Suppressor macrophage (primary cell): ENCODE results near the gene DMGDH.

Source experiments
- DNase-seq, 4 experiments: peaks; one replicate each; pipeline ENCODE4 v3.0.0-alpha.2; 2020 to 2022
- total RNA-seq, 17 experiments: gene quantifications; one replicate each; lab custom pipeline; 2026; ENCODE audit warnings: mixed read lengths in 6 of 17, inconsistent platforms in 3 of 17; lab: John Stamatoyannopoulos, UW

DMGDH gene
- total RNA-seq, result 0 to 3.2 (median 0.05) reads per million in 17 experiments

DNA sequence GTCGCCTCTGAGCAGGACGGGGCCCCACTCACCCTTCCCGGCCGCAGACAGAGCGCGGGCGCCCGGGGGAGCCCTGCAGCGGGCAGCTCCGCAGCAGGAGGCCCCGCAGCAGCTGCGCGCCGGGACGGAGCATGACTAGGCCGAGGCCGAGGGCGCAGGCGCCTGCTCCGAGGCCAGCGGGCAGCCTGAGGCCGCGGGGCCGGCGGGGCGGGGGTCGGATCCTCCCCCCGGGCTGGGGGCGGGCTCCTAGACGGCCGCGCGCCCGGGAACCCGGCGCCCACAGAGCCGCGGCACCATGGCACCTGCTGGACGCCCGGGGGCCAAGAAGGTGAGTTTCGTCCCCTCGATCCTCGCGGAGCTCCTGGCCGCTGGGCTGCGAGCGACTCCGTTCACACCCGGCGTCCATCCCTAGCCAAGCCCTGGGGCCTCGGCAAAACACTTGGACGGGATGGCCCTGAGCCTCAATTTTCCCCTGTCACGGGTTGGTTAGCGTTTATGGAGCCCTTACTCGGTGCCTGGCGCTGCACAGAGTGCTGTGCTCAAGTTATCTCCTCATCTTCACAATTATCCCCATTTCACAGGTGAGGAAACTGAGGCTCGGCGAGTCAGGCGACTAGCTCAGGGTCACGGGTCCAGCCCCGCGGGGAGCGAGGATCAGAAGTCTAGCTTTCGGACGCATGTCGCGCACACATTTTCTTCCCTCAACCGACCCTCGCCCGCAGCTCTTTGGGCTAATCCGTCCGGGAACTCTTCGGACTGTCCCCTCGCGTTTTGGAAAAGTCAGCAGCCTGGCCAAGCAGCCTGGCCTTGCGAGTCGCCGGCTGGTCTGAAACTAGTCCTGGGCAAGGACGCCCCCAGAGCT lies at the start of gene DMGDH, which contains the start of gene BHMT2:
DMGDH (minus strand) TSS at position 187 of the 862 bp plus-strand sequence; CDS start at position 133, 54 bp downstream.
BHMT2 (plus strand) TSS at position 280 of the 862 bp plus-strand sequence; CDS start at position 296, 16 bp downstream.
- DNase-seq, result peak in 3 of 4 experiments; percentile 4 to 36 (median 17)

DNA sequence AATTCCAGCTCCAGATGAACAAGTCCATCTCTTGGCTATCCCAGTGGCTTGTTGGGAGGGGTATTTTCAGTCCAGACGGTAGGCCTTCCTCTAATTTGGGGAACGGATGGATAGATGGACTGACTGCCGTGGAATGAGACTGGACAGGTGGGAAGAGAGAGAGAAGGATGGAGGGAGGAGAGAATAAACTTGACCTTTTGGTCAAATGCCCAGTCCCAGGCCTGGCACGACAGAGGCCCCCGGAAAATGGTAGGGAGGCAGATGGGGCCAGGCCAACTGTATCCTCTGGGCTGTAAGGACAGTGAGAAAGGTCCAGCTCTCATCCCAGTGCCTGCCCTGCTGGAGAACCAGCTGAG lies 43.2 kb upstream of the DMGDH start:
- DNase-seq, result no peak

DNA sequence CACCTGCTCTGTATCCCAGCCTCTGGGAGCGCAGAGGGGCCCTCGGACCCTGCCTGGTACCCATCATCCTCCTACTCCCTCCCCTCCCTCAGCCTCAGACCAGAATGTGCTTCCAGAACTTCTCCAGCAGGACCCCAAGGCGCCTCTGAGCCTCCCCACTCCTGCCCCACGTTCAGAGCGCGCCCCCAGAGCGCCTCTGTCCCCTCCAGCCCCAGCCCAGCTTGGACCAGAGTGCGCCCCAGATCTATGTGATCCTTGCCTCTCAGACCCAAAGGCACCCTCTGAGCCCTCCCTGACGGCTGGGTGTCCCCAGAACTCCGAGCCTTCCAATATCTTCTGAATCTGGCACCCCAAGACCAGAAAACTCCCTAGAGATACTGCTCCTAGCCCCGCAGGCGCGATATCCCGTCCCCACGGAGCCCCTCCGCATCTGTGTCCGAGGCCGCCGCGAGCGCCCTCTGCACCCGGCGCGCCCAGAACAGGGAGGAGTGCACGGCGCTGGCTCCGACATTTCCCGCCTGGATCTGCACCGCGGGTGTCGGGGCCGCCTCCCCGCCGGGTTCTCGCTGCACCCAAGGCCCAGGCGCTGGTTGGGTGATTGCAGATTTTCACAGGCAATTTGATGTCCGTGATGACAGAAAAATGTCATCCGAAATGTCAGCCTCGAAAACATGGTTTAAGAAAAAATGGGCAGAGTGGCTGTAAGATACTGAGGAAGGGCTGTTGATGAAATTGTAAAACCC lies 42.7 kb upstream of the DMGDH start:
- DNase-seq, result peak in 1 of 4 experiments; percentile 12

DNA sequence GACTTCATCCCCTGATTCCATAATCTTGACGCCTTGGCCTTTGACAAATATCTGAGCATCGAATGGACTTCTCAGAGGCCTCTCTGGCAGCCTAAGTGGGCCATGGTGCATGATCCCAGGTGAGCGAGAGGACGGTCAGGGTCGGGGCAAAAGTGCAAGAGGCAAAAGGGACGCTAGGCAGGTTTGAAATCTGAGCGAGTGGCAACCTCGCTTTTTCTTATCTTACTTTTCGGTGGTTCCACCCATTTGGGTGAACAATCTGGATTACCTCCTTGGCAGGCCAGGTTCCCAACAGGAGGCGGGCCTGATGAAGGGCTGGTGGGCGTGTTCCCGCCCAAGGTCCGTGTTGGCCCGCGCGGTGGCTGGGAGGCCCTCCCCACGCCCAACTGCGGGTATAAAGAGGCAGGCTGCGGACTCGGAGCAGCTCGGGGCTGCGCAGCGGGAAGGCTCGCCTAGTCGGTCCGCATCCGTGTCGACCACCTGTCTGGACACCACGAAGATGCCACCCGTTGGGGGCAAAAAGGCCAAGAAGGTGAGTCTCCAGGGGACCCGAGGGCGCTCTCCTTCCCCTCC lies 42.0 kb upstream of the DMGDH start, which contains the start of gene BHMT:
BHMT (plus strand) TSS at position 423 of the 573 bp plus-strand sequence; CDS start at position 500, 77 bp downstream.
- DNase-seq, result no peak

DNA sequence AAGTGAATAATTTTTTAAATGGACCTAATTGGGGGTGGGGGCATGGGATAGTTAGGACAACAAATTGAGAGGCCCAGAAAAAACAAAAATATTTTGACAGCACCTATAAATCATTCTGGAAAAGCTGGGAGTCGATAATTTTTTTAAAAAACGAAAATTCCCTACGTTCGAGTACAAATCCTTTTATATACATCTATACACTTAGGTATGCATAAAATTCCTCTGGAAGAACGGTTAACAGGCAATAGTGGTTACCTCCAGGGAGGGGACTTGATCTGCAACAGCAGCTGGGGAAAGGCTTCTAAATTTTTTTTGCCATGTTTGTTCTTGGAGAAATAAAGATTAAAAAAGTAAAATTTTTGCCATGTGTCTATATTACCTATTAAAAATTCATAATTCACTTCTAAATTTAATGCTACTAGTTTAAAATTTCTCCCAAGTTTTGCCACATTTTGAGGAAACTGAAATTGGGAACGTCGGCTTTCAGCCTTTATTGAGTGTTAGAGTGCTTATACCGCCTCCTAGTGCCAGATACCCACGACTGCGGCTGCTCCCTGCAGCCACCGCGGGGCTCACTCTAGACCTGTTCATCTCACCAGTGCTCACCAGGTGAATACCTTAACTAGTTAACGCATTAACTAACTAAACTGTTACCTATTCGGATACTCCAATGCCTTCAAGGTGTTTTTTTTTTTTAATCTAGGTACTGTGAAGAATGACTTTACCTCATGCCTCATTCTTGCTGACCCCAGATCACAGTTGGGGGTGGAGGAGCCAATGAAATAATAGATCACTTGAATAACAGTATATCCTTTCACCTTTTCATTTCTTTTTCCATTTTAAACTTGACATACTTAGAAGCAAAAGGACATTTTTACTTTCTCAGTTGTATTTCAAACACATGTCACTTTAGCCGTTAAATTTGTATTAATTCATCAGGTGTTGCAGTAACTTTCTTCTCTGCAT lies 40.3 kb upstream of the DMGDH start:
- peak; percentile 62 to 81 (median 70) for DNase-seq

DNA sequence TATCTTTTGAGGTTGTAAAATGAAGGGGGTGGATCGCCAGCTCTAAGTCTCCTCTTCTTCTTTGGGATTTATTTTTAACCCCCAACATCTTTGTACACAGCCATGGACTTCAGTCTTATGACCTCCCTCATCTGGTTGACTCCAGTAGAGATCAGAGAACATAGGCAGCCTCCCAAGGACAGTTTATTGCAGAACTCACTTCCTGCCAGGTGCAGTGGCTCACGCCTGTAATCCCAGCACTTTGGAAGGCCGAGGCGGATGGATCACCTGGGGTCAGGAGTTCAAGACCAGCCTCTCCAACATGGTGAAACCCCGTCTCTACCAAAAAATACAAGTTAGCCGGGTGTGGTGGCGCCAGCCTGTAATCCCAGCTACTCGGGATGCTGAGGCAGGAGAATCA lies 39.3 kb upstream of the DMGDH start:
- DNase-seq, result no peak

DNA sequence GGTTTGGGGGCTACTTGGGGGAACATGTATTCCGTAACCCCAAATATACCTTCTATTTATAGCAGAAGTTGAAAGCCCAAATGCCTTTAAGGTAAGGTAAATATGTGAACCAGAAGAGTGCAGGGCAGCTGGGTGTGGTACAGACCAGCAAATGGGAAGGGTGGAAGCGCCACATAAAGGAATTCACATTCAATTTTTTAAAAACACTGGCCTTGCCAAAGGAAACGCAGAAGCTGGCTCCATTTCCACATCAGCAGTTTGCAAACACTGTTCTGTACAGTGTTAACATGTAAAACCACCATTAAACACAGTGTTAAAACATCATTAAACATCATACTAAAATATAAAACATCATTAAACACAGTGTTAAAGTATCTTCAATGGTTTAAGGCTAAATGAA lies 38.6 kb upstream of the DMGDH start:
- peak in 1 of 4 experiments; percentile 9 for DNase-seq

DNA sequence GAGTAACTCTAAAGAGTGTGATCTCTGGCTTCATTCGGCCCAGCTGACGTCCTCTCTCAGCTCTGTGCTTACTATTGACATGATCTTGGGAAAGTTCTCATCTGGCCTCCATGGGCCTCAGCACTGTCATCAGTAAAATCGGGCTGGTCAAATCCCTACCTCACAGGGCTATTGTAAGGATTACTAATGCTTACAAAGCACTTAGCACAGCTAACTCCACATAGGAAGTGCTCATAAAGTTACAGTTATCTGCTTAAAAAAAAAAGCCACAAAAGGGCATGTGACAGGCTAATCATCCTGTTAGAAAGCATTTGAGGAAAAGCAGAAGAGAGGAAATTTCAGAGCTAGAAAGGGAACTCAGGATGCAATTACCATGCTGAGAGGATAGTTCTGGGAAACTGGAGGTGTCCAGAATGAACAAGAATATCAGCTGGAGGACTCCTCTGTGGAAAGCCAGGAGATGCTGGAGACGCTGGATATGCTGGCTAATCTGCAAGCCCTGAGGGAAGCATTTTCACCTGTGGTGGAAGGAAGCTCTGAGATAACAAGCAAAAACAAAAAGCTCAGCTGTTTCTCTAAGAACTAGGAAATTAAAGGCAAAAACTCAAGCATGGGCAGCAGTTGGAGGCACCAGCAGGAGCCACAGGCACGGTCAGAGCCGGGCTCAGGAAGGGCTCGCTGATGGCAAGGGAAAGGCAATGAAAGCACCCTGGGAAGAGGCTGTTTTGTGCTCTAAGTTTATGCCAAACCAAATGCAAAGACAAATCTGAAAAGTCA lies 37.7 kb upstream of the DMGDH start:
- DNase-seq, result peak; percentile 75 to 94 (median 85)

DNA sequence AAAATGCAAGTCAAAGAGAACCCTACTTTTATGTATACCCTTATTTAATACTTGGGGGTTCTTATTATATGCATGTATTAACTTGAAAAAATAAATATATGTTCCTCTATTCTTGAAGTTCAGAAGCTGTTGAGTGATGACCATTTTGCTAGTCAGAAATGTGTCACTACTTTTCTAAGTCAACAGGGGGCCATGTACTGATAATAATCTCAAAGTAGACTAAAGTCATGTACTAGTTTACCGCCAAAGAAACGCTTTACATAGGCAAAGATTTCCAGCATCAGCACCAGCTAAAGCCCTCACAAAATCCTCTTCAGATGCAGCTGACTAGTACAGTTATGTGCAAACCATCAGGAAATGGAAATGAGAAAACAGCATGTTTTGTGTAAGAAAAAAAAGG lies 36.4 kb upstream of the DMGDH start:
- no peak for DNase-seq

DNA sequence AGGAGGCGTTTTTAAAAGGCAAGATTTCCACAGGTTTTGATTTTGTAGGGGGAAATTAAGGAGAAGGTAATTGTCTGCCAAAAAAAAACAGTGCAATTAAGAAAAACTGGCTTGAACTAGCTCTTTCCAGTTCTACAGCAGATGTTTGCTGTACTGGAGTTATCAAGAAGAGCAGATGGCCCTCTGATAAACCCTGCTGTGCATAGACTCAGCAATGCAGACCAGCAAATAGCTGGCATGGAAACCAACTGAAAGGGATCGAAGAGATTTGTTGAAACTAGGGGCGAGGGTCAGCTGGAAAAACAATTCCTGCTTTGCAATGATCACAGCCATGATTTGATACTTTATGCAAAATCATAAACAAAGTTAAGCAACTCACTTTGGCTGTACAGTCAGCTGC lies 24.3 kb upstream of the DMGDH start:
- no peak for DNase-seq

DNA sequence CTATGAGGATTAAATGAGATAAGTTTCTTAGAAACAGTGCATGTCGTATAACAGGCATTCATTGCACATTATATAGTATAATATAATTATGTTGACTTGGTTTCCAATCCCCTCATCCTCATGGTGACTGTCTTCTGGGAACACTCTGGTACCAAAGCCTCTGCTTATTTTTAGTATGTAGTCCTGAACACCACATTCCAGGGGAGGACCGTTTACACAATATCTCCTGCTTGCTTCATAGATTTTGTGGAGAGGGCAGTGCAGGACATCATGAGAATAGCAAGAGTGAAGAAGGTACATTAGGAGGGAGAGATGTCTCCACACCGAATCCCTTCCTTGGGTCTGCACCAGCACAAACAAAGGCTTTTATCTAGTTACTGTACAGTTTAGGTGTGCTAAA lies 21.6 kb upstream of the DMGDH start:
- no peak for DNase-seq

DNA sequence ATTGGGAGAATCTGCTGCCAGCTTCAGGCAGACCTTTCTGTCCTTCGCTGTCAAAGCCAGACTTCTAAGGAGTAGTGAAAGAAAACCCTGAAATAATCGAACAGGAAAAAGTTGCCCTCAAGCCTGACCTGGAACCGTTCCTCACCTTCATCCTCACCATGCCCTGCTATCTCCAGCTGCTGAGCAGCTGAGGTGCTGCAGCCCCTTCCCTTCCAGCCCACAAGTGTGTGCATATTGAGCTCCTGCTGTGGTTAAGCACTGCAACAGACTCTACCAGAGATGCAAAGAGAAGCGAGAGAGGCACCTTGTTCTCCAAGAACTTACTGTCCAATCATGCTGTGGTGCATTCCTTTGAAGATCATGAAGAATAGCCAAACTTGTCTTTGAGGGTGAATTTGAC lies 19.0 kb upstream of the DMGDH start:
- DNase-seq, result no peak

DNA sequence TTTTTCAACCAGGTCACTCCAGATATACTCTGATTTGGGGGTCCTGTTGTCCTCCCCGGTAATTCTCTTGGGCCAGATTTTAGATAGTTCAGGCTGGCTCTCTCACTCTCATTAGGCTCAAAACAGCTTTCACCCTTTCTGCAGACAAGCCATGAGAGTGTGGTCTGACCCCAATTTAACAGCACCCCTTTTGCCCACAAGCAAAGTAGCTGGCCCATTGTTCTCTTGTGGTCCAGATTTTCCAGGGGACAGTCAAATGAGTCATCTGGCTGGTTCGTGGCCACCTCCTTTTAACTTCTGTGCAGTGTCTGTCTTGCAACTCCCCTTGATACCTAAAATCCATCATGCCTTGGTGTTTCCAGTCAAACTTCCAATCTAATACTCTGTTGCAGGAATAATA lies 16.6 kb upstream of the DMGDH start:
- no peak for DNase-seq

DNA sequence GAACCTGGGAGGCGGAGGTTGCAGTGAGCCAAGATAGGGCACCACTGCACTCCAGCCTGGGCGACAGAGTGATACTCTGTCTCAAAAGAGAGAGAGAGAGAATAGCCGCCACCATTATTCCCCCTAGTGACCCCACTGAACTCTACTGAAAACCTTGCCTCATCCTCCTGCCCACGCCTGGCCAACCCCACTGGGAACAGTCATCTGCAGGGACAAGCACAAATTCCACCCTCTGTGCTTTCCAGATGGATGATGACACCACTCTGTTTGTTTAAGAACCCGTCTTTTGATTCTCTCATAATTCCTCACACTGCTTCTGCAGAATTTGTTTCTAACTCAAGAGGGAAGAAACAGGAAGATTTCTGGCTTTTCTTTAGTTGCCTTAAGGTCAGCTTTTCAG lies 12.3 kb upstream of the DMGDH start:
- no peak for DNase-seq

DNA sequence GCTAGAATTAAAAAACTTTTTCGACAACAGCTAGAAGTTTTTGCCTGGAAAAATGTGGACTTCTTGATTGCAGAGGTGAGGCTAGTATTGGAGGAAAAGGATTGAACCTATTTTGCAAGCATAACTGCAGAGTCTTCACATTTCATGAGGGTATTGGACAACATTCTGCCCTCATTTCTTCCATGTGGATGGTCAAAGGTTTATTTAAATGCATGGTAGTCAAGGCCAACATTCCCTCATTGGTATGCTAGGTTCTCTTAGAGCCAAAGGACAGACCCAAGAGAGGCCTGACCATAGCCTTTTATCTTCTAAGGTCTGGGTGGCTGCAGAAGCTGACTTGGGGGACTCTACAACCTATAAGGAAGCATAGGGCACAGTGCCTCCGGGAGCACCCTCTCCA lies 11.3 kb upstream of the DMGDH start:
- no peak for DNase-seq

DNA sequence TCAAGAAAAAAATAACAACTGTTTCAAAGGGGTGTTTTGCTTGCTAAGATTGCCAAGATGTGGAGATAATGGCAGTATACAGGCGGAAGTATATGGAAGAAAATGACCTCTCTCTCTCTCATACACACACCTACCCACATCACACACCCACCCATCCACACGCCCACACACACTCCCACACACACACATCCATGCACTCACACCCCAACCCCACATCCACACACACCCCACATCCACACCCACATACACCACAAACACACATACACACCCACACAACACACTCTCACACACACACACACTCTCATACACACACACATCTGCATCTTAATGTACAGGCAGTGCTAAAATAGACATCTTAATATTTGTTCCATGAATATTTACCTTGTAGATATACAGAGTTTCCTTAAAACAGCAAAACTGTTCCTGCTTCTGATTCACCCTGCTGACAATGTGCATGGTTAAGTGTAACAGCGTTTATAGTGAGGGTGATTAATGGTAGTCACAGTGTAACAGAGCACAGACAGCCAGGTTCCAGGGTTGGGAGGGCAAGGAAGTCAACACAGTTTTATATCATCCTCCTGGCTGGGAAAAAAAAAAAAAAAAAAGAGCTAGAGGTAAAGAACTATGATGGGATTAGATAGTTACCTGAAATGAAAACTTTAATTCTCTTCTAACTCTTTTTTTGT lies 8.3 kb upstream of the DMGDH start:
- no peak for DNase-seq

DNA sequence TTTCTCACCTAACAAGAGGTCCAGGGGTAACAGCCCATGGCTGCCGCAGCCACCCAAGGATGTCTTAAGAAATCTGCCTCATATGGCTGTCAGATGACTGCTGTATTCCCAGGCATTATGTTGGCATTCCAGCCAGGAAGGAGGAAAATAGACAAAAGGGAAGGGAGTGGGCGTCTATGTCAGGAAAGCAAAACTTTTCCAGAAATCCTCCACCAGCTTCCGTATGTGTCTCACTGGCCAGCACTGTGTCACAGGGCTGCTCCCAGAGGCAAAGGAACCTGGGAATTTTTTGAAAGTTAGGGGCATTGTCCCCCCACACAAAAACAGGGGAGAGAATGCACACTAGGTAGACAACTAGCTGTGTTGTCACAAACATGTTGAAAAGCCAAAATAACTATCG lies 7.3 kb upstream of the DMGDH start:
- no peak for DNase-seq

DNA sequence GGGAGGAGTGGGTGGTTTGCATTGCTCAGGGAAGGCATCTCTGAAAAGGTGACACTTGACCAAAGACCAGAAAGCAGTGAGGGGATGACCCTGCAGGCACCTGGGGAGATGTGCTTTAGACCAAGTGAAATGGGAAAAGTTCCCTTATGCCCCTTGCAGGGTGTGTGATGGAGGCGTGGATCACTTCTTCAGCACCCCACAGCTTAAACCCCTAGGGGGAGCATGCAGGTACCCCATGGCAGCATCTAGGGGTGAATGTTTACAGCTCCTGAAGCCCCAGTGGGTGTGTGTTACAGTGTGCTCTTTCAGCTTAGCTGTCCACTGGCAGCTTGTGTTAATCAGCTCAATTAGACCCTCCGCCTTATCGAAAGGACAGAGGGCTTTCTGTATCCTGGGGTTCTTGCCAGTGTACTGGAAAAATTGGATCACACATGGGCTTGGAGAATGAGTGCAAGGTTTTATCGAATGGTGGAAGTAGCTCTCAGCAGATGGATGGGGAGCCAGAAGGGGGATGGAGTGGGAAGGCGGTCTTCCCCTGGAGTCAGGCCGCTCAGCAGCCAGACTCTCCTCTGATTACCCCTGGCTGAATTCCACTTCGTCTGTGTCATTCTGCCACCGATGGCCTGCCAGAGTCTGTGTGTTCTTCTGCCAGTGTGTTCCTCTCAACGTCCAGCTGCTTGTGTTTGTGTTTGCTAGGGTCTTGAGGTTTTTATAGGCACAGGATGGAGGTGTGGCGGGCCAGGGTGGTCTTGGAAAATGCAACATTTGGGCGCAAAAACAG lies 6.4 kb upstream of the DMGDH start:
- DNase-seq, result no peak

DNA sequence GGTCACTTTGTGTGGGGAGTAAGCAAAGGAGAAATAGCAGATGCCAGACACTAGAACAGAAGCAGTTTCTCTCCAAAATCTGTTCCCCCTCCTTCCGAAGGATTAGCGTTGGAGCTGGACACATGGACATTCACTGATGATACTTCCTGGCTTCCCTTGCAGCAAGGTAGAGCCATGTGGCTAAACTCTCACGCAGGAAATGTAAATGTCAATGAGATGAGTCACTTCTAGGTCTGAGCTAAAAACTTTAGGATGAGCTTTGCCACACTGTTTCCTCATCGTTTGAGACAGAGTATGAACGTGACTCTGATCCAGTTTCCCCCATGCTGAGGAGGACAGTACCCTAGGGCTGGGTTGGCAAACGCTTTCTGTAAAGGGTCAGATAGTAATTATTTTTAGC lies 5.2 kb upstream of the DMGDH start:
- peak in 2 of 4 experiments; percentile 10 to 16 for DNase-seq

DNA sequence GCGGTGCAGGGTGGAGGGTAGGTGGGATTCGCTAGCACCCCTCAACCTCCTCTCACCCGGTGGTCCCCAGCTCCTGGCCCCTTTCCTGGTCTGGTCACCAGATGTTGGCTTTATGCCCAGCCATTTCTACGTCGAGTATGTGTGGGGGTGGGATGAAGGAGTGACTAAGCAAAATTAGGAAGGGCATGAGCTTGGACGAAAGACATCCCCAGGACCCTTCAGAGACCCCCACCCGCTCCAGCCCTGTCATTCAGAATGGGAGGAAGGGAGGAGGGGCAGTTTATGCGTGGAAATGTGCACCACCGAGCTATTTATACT lies 835 bp upstream of the DMGDH start:
- no peak for DNase-seq
